EH (cell line): ENCODE results near the gene RAB3IP.

Experiments
- DNase-seq: peaks from one replicate; pipeline ENCODE4 v3.0.0-alpha.2; 2015; ENCODE audit warnings: low read depth

The RAB3IP gene

GRCh38 chr12:69738351-69739286 is at the start of gene RAB3IP:
Gene RAB3IP, plus strand, starts transcription at chr12:69738860. Its CDS starts 16,549 bp downstream, at chr12:69755409.
- DNase-seq: peak; percentile 74

- no peak for DNase-seq
Measured at GRCh38 chr12:69689638-69690037, 49.0 kb upstream of the RAB3IP start.

GRCh38 chr12:69694123-69694522 is 44.5 kb upstream of the RAB3IP start:
- no peak for DNase-seq

- DNase-seq: no peak
Measured at GRCh38 chr12:69698054-69698453, 40.6 kb upstream of the RAB3IP start.

GRCh38 chr12:69698769-69699540 is 39.7 kb upstream of the RAB3IP start, which contains the start of gene BEST3:
Gene BEST3, minus strand, starts transcription at chr12:69699303. Its CDS starts 1,505 bp downstream, at chr12:69697798.
- no peak for DNase-seq

GRCh38 chr12:69701826-69702225 is 36.8 kb upstream of the RAB3IP start:
- DNase-seq: no peak

- no peak for DNase-seq
Measured at GRCh38 chr12:69703146-69703642, 35.5 kb upstream of the RAB3IP start.

GRCh38 chr12:69704357-69704756 is 34.3 kb upstream of the RAB3IP start:
- no peak for DNase-seq

- DNase-seq: no peak
Measured at GRCh38 chr12:69708649-69709048, 30.0 kb upstream of the RAB3IP start.

- DNase-seq: no peak
Measured at GRCh38 chr12:69712826-69713225, 25.8 kb upstream of the RAB3IP start.

GRCh38 chr12:69714542-69714941 is 24.1 kb upstream of the RAB3IP start:
- no peak for DNase-seq

- DNase-seq: no peak
Measured at GRCh38 chr12:69719336-69720316, 19.0 kb upstream of the RAB3IP start.

- no peak for DNase-seq
Measured at GRCh38 chr12:69720750-69721149, 17.9 kb upstream of the RAB3IP start.

- DNase-seq: no peak
Measured at GRCh38 chr12:69726922-69727321, 11.7 kb upstream of the RAB3IP start.

- no peak for DNase-seq
Measured at GRCh38 chr12:69732088-69732487, 6.6 kb upstream of the RAB3IP start.

- DNase-seq: no peak
Measured at GRCh38 chr12:69733638-69734037, 5.0 kb upstream of the RAB3IP start.

- peak; percentile 24 for DNase-seq
Measured at GRCh38 chr12:69739287-69740191, 879 bp downstream of the RAB3IP start.

GRCh38 chr12:69744109-69744508 is 5.4 kb downstream of the RAB3IP start:
- DNase-seq: no peak

- DNase-seq: no peak
Measured at GRCh38 chr12:69751476-69751875, 12.8 kb downstream of the RAB3IP start.

GRCh38 chr12:69755302-69755701 is 16.6 kb downstream of the RAB3IP start:
- DNase-seq: no peak
